Astrocyte (in vitro differentiated cells and primary cell): ENCODE measurements around the gene REXO1.
"Not testable (repeated sequence)": the region's sequence is repeated elsewhere in the genome, so short reads cannot be mapped to it uniquely, and the experiment has no call there.

Source experiments
- CTCF ChIP-seq: IDR thresholded peaks from 2 replicates; pipeline ENCODE4 v1.5.1; 2011; ENCODE audit warnings: low read depth, mild to moderate bottlenecking, inconsistent platforms, low read length, moderate library complexity; ENCODE audit not compliant: insufficient read depth
- EZH2 ChIP-seq: IDR thresholded peaks from 2 replicates; pipeline ENCODE4 v1.6.1; 2012; ENCODE audit warnings: mild to moderate bottlenecking, low read length, inconsistent platforms; ENCODE audit not compliant: insufficient read depth

GRCh38 chr19:1879982-1880381 lies 31.7 kb upstream of the REXO1 start:
- not testable (repeated sequence) for TF ChIP-seq CTCF, EZH2
